K562 (cell line): ENCODE results near the gene PPP1CA. TPM values are rescaled to one million over a fixed set of nuclear protein-coding genes. Genes with fewer than 3 reads are reported as not detected.

Source experiments
- BRD9 ChIP-seq: fragments of 450-650 bp; IDR thresholded peaks from 2 replicates; pipeline ENCODE4 v1.6.1; 2018; ENCODE audit warnings: low read depth; ENCODE audit not compliant: partially characterized antibody
- CTCF ChIP-seq, 3 experiments: IDR thresholded peaks in 2 of 3; conservative IDR thresholded peaks in 1 of 3; 2 replicates each; pipeline ENCODE4 v1.5.1; 2011 to 2012; ENCODE audit warnings: low read length in 3 of 3, mild to moderate bottlenecking in 3 of 3, control low read depth in 2 of 3, improper control_type of control experiment in 1 of 3, inconsistent platforms in 1 of 3, low read depth in 1 of 3, mixed read lengths in 1 of 3, moderate library complexity in 1 of 3; ENCODE audit not compliant: insufficient read depth in 2 of 3
- KDM2B ChIP-seq: fragments of 250-450 bp; sonication (Bioruptor Pico); IDR thresholded peaks from 2 replicates; pipeline ENCODE4 v1.8.0; 2021; ENCODE audit warnings: mild to moderate bottlenecking, moderate library complexity
- MTA3 ChIP-seq: fragments of 450-650 bp; formaldehyde crosslinking; IDR thresholded peaks from 2 replicates; pipeline ENCODE4 v1.6.1; 2017; ENCODE audit warnings: mild to moderate bottlenecking, borderline replicate concordance
- MYC ChIP-seq, 2 experiments: fragments of 250-450 bp in 1 of 2; sonication (Bioruptor Pico) in 1 of 2; IDR thresholded peaks; 2 replicates each; pipeline versions ENCODE4 v1.5.1 to v1.6.1; 2012 to 2021; ENCODE audit warnings: low read depth in 2 of 2, borderline replicate concordance in 1 of 2, improper control_type of control experiment in 1 of 2, low read length in 1 of 2, mild to moderate bottlenecking in 1 of 2, moderate library complexity in 1 of 2
- VEZF1 ChIP-seq: fragments of 200-800 bp; sonication (Bioruptor generic); IDR thresholded peaks from 2 replicates; pipeline ENCODE4 v1.6.1; 2017; ENCODE audit warnings: missing genetic modification characterization, missing compliant biosample characterization
- ZMIZ1 ChIP-seq, 2 experiments: fragments of 150-350 bp in 1 of 2; IDR thresholded peaks; 2 replicates each; pipeline ENCODE4 v1.6.1; 2012 to 2016; ENCODE audit warnings: low read depth in 2 of 2, low read length in 2 of 2, mild to moderate bottlenecking in 1 of 2, moderate library complexity in 1 of 2
- polyA plus RNA-seq, 8 experiments: library from polyadenylated mRNA; depleted of rRNA in 4 of 8; stranded (reverse) in 5 of 8; unstranded in 3 of 8; fragments of >200 nt; fragmentation: Nextera tagmentation in 2 of 8; fragmentation: Illumina TruSeq in 1 of 8; extraction: Ambion mirVana in 2 of 8; extraction: Trizol in 1 of 8; gene quantifications; 2 replicates each; pipeline versions ENCODE4 v1.2.1 to v1.2.3, GENCODE V29; 2011 to 2014; ENCODE audit warnings: inconsistent platforms in 1 of 8, missing spikeins in 1 of 8
- total RNA-seq, 7 experiments: library from RNA; depleted of rRNA in 6 of 7; stranded (reverse); fragments of >200 nt in 6 of 7; fragmentation: Illumina TruSeq in 2 of 7; extraction: Trizol in 2 of 7; gene quantifications; 2 replicates each; pipeline versions ENCODE4 v1.2.1 to v1.2.3, GENCODE V29; 2011 to 2021; ENCODE audit warnings: low replicate concordance in 1 of 7
- TF ChIP-seq, protein P1 (sequence below): fragments of 450-650 bp; IDR thresholded peaks from 2 replicates; pipeline ENCODE4 v1.7.1; 2018; ENCODE audit warnings: mild to moderate bottlenecking, low read depth; ENCODE audit not compliant: partially characterized antibody
- TF ChIP-seq, protein P2 (sequence below): fragments of 450-650 bp; formaldehyde crosslinking; IDR thresholded peaks from 2 replicates; pipeline ENCODE4 v1.4.0; 2022; ENCODE audit warnings: missing genetic modification characterization
- TF ChIP-seq, protein P3 (sequence below): fragments of 450-650 bp; formaldehyde crosslinking; IDR thresholded peaks from 2 replicates; pipeline ENCODE4 v1.4.0; 2020; ENCODE audit warnings: mild to moderate bottlenecking, moderate library complexity

The PPP1CA gene
- total and polyA plus RNA-seq, 9 of the 15 experiments (the other 6 are each of a cell fraction or from before 2014, with no cell fraction given): 18.2 to 242 (median 188) TPM

GRCh38 chr11:67382276-67383136 lies 19.2 kb downstream of the PPP1CA start (continued):
- TF ChIP-seq ZMIZ1 (IDR thresholded peaks at IDR 0.05; ENCODE audit: low read depth in 2 of 2, low read length in 2 of 2): 0 out of 4 replicates have a peak, but pooled peaks of 1 of the 2 experiments have one; percentile 52
- 0 out of 2 replicates have a peak, but pooled peaks have one; percentile 35 for TF ChIP-seq MYC (IDR thresholded peaks at IDR 0.05; ENCODE audit: low read depth, low read length)
- no peak for TF ChIP-seq MYC (CRISPR knock-in tag; IDR thresholded peaks at IDR 0.05; ENCODE audit: borderline replicate concordance, low read depth)
- TF ChIP-seq KDM2B (CRISPR knock-in tag): no peak
- TF ChIP-seq, protein P1, sequence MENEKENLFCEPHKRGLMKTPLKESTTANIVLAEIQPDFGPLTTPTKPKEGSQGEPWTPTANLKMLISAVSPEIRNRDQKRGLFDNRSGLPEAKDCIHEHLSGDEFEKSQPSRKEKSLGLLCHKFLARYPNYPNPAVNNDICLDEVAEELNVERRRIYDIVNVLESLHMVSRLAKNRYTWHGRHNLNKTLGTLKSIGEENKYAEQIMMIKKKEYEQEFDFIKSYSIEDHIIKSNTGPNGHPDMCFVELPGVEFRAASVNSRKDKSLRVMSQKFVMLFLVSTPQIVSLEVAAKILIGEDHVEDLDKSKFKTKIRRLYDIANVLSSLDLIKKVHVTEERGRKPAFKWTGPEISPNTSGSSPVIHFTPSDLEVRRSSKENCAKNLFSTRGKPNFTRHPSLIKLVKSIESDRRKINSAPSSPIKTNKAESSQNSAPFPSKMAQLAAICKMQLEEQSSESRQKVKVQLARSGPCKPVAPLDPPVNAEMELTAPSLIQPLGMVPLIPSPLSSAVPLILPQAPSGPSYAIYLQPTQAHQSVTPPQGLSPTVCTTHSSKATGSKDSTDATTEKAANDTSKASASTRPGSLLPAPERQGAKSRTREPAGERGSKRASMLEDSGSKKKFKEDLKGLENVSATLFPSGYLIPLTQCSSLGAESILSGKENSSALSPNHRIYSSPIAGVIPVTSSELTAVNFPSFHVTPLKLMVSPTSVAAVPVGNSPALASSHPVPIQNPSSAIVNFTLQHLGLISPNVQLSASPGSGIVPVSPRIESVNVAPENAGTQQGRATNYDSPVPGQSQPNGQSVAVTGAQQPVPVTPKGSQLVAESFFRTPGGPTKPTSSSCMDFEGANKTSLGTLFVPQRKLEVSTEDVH: no peak
- TF ChIP-seq VEZF1 (CRISPR knock-in tag): peak; percentile 57
- TF ChIP-seq BRD9: peak; percentile 88
- TF ChIP-seq, protein P2, sequence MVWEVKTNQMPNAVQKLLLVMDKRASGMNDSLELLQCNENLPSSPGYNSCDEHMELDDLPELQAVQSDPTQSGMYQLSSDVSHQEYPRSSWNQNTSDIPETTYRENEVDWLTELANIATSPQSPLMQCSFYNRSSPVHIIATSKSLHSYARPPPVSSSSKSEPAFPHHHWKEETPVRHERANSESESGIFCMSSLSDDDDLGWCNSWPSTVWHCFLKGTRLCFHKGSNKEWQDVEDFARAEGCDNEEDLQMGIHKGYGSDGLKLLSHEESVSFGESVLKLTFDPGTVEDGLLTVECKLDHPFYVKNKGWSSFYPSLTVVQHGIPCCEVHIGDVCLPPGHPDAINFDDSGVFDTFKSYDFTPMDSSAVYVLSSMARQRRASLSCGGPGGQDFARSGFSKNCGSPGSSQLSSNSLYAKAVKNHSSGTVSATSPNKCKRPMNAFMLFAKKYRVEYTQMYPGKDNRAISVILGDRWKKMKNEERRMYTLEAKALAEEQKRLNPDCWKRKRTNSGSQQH (CRISPR knock-in tag): 0 out of 2 replicates have a peak, but pooled peaks have one; percentile 39
- TF ChIP-seq, protein P3, sequence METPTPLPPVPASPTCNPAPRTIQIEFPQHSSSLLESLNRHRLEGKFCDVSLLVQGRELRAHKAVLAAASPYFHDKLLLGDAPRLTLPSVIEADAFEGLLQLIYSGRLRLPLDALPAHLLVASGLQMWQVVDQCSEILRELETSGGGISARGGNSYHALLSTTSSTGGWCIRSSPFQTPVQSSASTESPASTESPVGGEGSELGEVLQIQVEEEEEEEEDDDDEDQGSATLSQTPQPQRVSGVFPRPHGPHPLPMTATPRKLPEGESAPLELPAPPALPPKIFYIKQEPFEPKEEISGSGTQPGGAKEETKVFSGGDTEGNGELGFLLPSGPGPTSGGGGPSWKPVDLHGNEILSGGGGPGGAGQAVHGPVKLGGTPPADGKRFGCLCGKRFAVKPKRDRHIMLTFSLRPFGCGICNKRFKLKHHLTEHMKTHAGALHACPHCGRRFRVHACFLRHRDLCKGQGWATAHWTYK (CRISPR knock-in tag): 0 out of 2 replicates have a peak, but pooled peaks have one; percentile 53
- TF ChIP-seq MTA3: 0 out of 2 replicates have a peak, but pooled peaks have one; percentile 37
- TF ChIP-seq CTCF (IDR thresholded peaks at IDR 0.05 in 2 of 3, conservative IDR thresholded peaks at IDR 0.05 in 1 of 3; ENCODE audit: insufficient read depth in 2 of 3, low read depth in 1 of 3, low read length in 3 of 3): peak; percentile 97 to 99 (median 98)
